Thyroid gland (tissue), 4 donors: ENCODE results near the gene MAPRE3. TPM values are rescaled to one million over a fixed set of nuclear protein-coding genes. Genes with fewer than 3 reads are reported as not detected.

Experiments used
- DNase-seq, 2 donors: peaks; one replicate each; pipeline ENCODE4 v3.0.0-alpha.2; 2019
- H3K27ac ChIP-seq, 3 donors: fragments of 200-600 bp; sonication (generic); 1 replicate in 2 of 3; 2 replicates in 1 of 3; pipeline ENCODE4 v1.5.1; 2016 to 2019; ENCODE audit warnings: mild to moderate bottlenecking in 1 of 3, moderate library complexity in 1 of 3
- H3K27me3 ChIP-seq: fragments of 200-600 bp; sonication (generic); one replicate; pipeline ENCODE4 v1.5.1; 2019
- H3K36me3 ChIP-seq, 2 donors: fragments of 200-600 bp; sonication (generic); one replicate each; pipeline ENCODE4 v1.5.1; 2016 to 2019
- H3K4me1 ChIP-seq, 2 donors: fragments of 200-600 bp; sonication (generic); one replicate each; pipeline ENCODE4 v1.5.1; 2017 to 2019
- H3K4me3 ChIP-seq, 3 donors: fragments of 200-600 bp; sonication (generic); replicated peaks in 1 of 3; 1 replicate in 2 of 3; 2 replicates in 1 of 3; pipeline ENCODE4 v1.5.1; 2016; ENCODE audit warnings: mild to moderate bottlenecking in 1 of 3
- H3K9me3 ChIP-seq: fragments of 200-600 bp; sonication (generic); one replicate; pipeline ENCODE4 v1.5.1; 2017
- POLR2A ChIP-seq, 2 donors: fragments of 450-650 bp; IDR thresholded peaks; one replicate each; pipeline ENCODE4 v1.6.1; 2017; ENCODE audit warnings: antibody characterized with exemption in 2 of 2, mild to moderate bottlenecking in 2 of 2, moderate library complexity in 1 of 2
- WGBS, 2 donors: methylation state at CpG; one replicate each; pipeline ENCODE4 v1.1.5; 2017; 5-methylcytosine and 5-hydroxymethylcytosine counted together
- intact Hi-C: fragments of 100-400 bp; cut with DNase I; formaldehyde crosslinking; loops from one replicate; pipeline ENCODE4 v1.15.1; 2023
- total RNA-seq, 4 donors: library from RNA; depleted of rRNA; stranded (reverse); fragments of >200 nt; gene quantifications; one replicate each; pipeline ENCODE4 v1.2.3, GENCODE V29; 2016
- TF ChIP-seq, protein P1 (sequence below), 6 experiments: fragments of 200-600 bp in 3 of 6; fragments of 450-650 bp in 3 of 6; sonication (generic) in 3 of 6; IDR thresholded peaks; one replicate each; pipeline ENCODE4 v1.5.1; 2016 to 2019; ENCODE audit warnings: antibody characterized with exemption in 6 of 6, mild to moderate bottlenecking in 2 of 6, inconsistent platforms in 1 of 6, moderate library complexity in 1 of 6

Gene MAPRE3
- total RNA-seq, 4 donors from 2014 or later = 12.9 to 21.2 (median 17.0) TPM

DNA sequence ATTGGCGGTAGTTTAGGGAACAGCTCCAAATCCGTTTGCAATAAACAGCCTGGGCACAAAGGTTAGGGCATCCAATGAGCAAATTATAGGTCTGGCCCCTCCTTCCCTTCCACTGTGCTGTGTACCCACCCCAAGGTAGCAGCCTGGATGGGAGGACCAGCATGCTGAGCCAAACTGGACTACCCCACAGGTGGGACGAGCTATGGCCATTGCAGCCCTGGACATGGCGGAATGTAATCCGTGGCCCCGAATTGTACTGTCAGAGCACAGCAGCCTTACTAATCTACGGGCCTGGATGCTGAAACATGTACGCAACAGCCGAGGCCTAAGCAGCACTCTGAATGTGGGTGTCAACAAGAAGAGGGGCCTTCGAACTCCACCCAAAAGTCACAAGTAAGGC, 87.8 kb downstream of the MAPRE3 start:
- H3K27me3 ChIP-seq = no peaks in the 10 kb centered on the region
- peaks cover 24 to 27% of the 10 kb centered on the region in 2 donors for H3K36me3 ChIP-seq
- no peaks in the 10 kb centered on the region for H3K4me1 ChIP-seq
- DNase-seq = no peak
- H3K9me3 ChIP-seq = no peaks in the 10 kb centered on the region
- H3K27ac ChIP-seq = no peak overlapping the region
- intact Hi-C loops = no loop called here
- 88 to 94% methylated on average over 9 to 10 of the region's 10 CpGs for WGBS, 2 donors
- no peak for TF ChIP-seq POLR2A (IDR thresholded peaks at IDR 0.05)
- TF ChIP-seq, protein P1, sequence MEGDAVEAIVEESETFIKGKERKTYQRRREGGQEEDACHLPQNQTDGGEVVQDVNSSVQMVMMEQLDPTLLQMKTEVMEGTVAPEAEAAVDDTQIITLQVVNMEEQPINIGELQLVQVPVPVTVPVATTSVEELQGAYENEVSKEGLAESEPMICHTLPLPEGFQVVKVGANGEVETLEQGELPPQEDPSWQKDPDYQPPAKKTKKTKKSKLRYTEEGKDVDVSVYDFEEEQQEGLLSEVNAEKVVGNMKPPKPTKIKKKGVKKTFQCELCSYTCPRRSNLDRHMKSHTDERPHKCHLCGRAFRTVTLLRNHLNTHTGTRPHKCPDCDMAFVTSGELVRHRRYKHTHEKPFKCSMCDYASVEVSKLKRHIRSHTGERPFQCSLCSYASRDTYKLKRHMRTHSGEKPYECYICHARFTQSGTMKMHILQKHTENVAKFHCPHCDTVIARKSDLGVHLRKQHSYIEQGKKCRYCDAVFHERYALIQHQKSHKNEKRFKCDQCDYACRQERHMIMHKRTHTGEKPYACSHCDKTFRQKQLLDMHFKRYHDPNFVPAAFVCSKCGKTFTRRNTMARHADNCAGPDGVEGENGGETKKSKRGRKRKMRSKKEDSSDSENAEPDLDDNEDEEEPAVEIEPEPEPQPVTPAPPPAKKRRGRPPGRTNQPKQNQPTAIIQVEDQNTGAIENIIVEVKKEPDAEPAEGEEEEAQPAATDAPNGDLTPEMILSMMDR (IDR thresholded peaks at IDR 0.05) = no peak
- no peak overlapping the region for H3K4me3 ChIP-seq

DNA sequence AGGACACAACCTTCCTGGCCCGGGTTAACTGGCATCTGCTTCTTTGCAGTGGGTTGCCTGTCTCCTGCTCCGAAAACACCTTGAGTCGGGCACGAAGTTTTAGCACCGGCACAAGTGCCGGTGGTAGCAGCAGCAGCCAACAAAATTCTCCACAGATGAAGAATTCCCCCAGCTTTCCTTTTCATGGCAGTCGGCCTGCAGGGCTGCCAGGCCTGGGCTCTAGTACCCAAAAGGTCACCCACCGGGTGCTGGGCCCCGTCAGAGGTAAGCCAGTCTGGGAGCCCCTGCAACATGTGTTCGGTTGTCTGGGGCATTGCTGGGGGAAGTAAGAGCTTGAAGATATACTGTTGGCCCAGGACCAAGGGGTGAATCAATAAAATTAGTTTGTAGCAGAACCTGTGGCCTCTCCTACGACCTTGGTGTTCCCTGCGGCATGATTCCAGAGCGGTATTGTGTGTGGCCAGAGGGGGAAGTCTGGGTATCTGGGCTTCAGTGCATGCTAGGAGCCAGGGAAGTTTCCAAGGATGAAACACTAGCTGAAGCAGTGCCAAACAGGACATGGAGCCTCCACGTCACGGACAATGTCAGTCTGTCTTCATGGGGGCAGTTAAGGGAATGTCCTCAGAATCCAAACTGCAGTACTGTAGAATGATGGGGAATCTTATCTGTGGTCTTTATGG, 88.8 kb downstream of the MAPRE3 start:
- WGBS, 2 donors = 80 to 88% methylated on average over 12 to 15 of the region's 15 CpGs
- Histone ChIP-seq H3K27me3 (no peaks in the 10 kb centered on the region), H3K9me3 (no peaks in the 10 kb centered on the region), H3K27ac (no peak overlapping the region), H3K36me3 (peaks cover 23 to 24% of the 10 kb centered on the region in 2 donors), H3K4me3 (no peak overlapping the region), H3K4me1 (no peaks in the 10 kb centered on the region)
- intact Hi-C loops = no loop called here
- no peak for TF ChIP-seq POLR2A (IDR thresholded peaks at IDR 0.05)
- TF ChIP-seq, protein P1 (IDR thresholded peaks at IDR 0.05) = no peak
- DNase-seq = no peak

- Histone ChIP-seq H3K27me3 (no peaks in the 10 kb centered on the region), H3K4me1 (no peaks in the 10 kb centered on the region), H3K36me3 (peaks cover 13 to 17% of the 10 kb centered on the region in 2 donors), H3K9me3 (no peaks in the 10 kb centered on the region), H3K27ac (no peak overlapping the region), H3K4me3 (no peak overlapping the region)
- DNase-seq = no peak
- intact Hi-C loops = no loop called here
- 90 to 91% methylated on average over 3 of the region's 3 CpGs for WGBS, 2 donors
- TF ChIP-seq POLR2A (IDR thresholded peaks at IDR 0.05) = no peak
- TF ChIP-seq, protein P1 (IDR thresholded peaks at IDR 0.05) = no peak
Observed at GRCh38 chr2:27060323-27060722, 89.9 kb downstream of the MAPRE3 start.

- no peak overlapping the region for H3K4me3 ChIP-seq
- H3K4me1 ChIP-seq = peaks cover 5 to 15% of the 10 kb centered on the region in 2 donors
- H3K36me3 ChIP-seq = peaks cover 0 to 11% of the 10 kb centered on the region in 2 donors
- H3K27ac ChIP-seq = no peak overlapping the region
- no peaks in the 10 kb centered on the region for H3K9me3 ChIP-seq
- DNase-seq = no peak
- WGBS, 2 donors = 81 to 92% methylated on average over 3 of the region's 3 CpGs
- intact Hi-C loops = no loop called here
- H3K27me3 ChIP-seq = no peaks in the 10 kb centered on the region
- no peak for TF ChIP-seq POLR2A (IDR thresholded peaks at IDR 0.05)
- TF ChIP-seq, protein P1 (IDR thresholded peaks at IDR 0.05) = no peak
Observed at GRCh38 chr2:27065128-27065527, 94.7 kb downstream of the MAPRE3 start.

GRCh38 chr2:27067385-27067784, 96.9 kb downstream of the MAPRE3 start:
- H3K36me3 ChIP-seq = peaks cover 0 to 11% of the 10 kb centered on the region in 2 donors
- no peak overlapping the region for H3K4me3 ChIP-seq
- intact Hi-C loops = no loop called here
- H3K27me3 ChIP-seq = no peaks in the 10 kb centered on the region
- peaks cover 17 to 26% of the 10 kb centered on the region in 2 donors for H3K4me1 ChIP-seq
- no peak for DNase-seq
- no peaks in the 10 kb centered on the region for H3K9me3 ChIP-seq
- TF ChIP-seq POLR2A (IDR thresholded peaks at IDR 0.05) = no peak
- TF ChIP-seq, protein P1 (IDR thresholded peaks at IDR 0.05) = no peak
- WGBS, 2 donors = 93 to 94% methylated on average over 5 of the region's 5 CpGs
- no peak overlapping the region for H3K27ac ChIP-seq
